DND-41 (cell line): ENCODE results near the gene PCNT.
"Not testable (repeated sequence)": the region's sequence is repeated elsewhere in the genome, so short reads cannot be mapped to it uniquely, and the experiment has no call there.

ENCODE experiments used
- ATAC-seq: fragments of 200-7000 bp; cut with Tn5 transposase; 3 replicates; pipeline ENCODE4 v1.9.1; 2021; ENCODE audit warnings: low read depth; ENCODE audit not compliant: insufficient read depth
- DNase-seq: peaks from one replicate; pipeline ENCODE4 v3.0.0-alpha.2; 2020
- H2AFZ ChIP-seq: 2 replicates; pipeline ENCODE4 v1.6.0; 2012; ENCODE audit warnings: low read depth, low read length
- H3K27ac ChIP-seq: 2 replicates; pipeline ENCODE4 v1.5.1; 2012; ENCODE audit warnings: low read length, inconsistent platforms
- H3K27me3 ChIP-seq: fragments of 200-600 bp; sonication (generic); 2 replicates; pipeline ENCODE4 v1.6.0; 2012; ENCODE audit warnings: low read length, mild to moderate bottlenecking, inconsistent platforms; ENCODE audit not compliant: insufficient read depth, poor library complexity
- H3K36me3 ChIP-seq: 2 replicates; pipeline ENCODE4 v1.5.1; 2012; ENCODE audit warnings: low read length, inconsistent platforms; ENCODE audit not compliant: insufficient read depth
- H3K4me1 ChIP-seq: 2 replicates; pipeline ENCODE4 v1.5.1; 2012; ENCODE audit warnings: mild to moderate bottlenecking, low read length; ENCODE audit not compliant: insufficient read depth
- H3K4me2 ChIP-seq: 2 replicates; pipeline ENCODE4 v1.6.0; 2012; ENCODE audit warnings: mild to moderate bottlenecking, moderate library complexity, low read length, inconsistent platforms; ENCODE audit not compliant: insufficient read depth
- H3K4me3 ChIP-seq, 2 experiments: fragments of 200-600 bp in 1 of 2; shearing (Covaris generic) in 1 of 2; 2 replicates each; pipeline ENCODE4 v1.5.1; 2012 to 2016; ENCODE audit warnings: inconsistent platforms in 2 of 2, low read length in 2 of 2, mild to moderate bottlenecking in 2 of 2, low read depth in 1 of 2, moderate library complexity in 1 of 2
- H3K79me2 ChIP-seq: 2 replicates; pipeline ENCODE4 v1.6.0; 2012; ENCODE audit warnings: low read length, inconsistent platforms; ENCODE audit not compliant: insufficient read depth
- H3K9ac ChIP-seq: 2 replicates; pipeline ENCODE4 v1.6.0; 2012; ENCODE audit warnings: low read depth, mild to moderate bottlenecking, inconsistent platforms, low read length, moderate library complexity
- H3K9me3 ChIP-seq: 2 replicates; pipeline ENCODE4 v1.5.1; 2012; ENCODE audit warnings: low read length, moderate library complexity, mild to moderate bottlenecking, inconsistent platforms; ENCODE audit not compliant: insufficient read depth, severe bottlenecking
- H4K20me1 ChIP-seq: 2 replicates; pipeline ENCODE4 v1.6.0; 2012; ENCODE audit warnings: low read length; ENCODE audit not compliant: insufficient read depth
- CTCF ChIP-seq: IDR thresholded peaks from 2 replicates; pipeline ENCODE4 v1.5.1; 2012; ENCODE audit warnings: borderline replicate concordance, low read length, moderate library complexity, mild to moderate bottlenecking; ENCODE audit not compliant: poor library complexity, severe bottlenecking; ENCODE audit errors: extremely low read depth
- EZH2 ChIP-seq: IDR thresholded peaks from 3 replicates; pipeline ENCODE4 v1.6.1; 2012; ENCODE audit warnings: borderline replicate concordance, low read depth, mild to moderate bottlenecking, moderate library complexity, low read length, inconsistent platforms; ENCODE audit not compliant: severe bottlenecking

PCNT gene

GRCh38 chr21:46431884-46432488 lies 108.0 kb downstream of the PCNT start:
- Histone ChIP-seq H3K4me1 (no peaks in the 10 kb centered on the region), H3K4me2 (no peak overlapping the region), H3K79me2 (no peaks in the 10 kb centered on the region; the same call in 1 of the 2 replicates), H2AFZ (no peak overlapping the region), H3K9ac (no peak overlapping the region), H3K9me3 (no peaks in the 10 kb centered on the region), H3K27me3 (no peaks in the 10 kb centered on the region), H4K20me1 (peaks cover 10% of the 10 kb centered on the region), H3K27ac (no peak overlapping the region), H3K4me3 (no peak overlapping the region), H3K36me3 (peaks cover 92% of the 10 kb centered on the region)
- ATAC-seq (no peak), DNase-seq (no peak)
- TF ChIP-seq CTCF (no peak), EZH2 (no peak)

GRCh38 chr21:46433116-46433515 lies 109.2 kb downstream of the PCNT start:
- not testable (repeated sequence) for H3K9me3 ChIP-seq, DNase-seq, H3K27ac ChIP-seq, H3K9ac ChIP-seq, H3K4me3 ChIP-seq, H2AFZ ChIP-seq, H3K4me2 ChIP-seq, H3K27me3 ChIP-seq, ATAC-seq, H3K79me2 ChIP-seq, H3K4me1 ChIP-seq
- peaks cover 10% of the 10 kb centered on the region for H4K20me1 ChIP-seq
- H3K36me3 ChIP-seq, result peaks cover 92% of the 10 kb centered on the region

- TF ChIP-seq CTCF (no peak), EZH2 (no peak)
- H3K79me2 ChIP-seq, result no peaks in the 10 kb centered on the region; the same call in 1 of the 2 replicates
- H3K27me3 ChIP-seq, result no peaks in the 10 kb centered on the region
- H4K20me1 ChIP-seq, result peaks cover 6% of the 10 kb centered on the region; the same call in 1 of the 2 replicates
- no peaks in the 10 kb centered on the region for H3K9me3 ChIP-seq
- no peak overlapping the region for H3K27ac ChIP-seq
- no peak overlapping the region for H2AFZ ChIP-seq
- no peak overlapping the region for H3K4me2 ChIP-seq
- H3K4me3 ChIP-seq, result no peak overlapping the region
- no peak for DNase-seq
- no peaks in the 10 kb centered on the region for H3K4me1 ChIP-seq
- ATAC-seq, result no peak
- no peak overlapping the region for H3K9ac ChIP-seq
- H3K36me3 ChIP-seq, result peaks cover 89% of the 10 kb centered on the region
Observed at GRCh38 chr21:46434322-46434958, 110.5 kb downstream of the PCNT start.

GRCh38 chr21:46435786-46436227 lies 111.9 kb downstream of the PCNT start:
- Histone ChIP-seq H3K4me3 (no peak overlapping the region), H4K20me1 (peaks cover 6% of the 10 kb centered on the region; the same call in 1 of the 2 replicates), H3K9me3 (no peaks in the 10 kb centered on the region), H3K27me3 (no peaks in the 10 kb centered on the region), H3K27ac (no peak overlapping the region), H2AFZ (no peak overlapping the region), H3K9ac (no peak overlapping the region), H3K79me2 (no peaks in the 10 kb centered on the region; the same call in 1 of the 2 replicates), H3K4me1 (no peaks in the 10 kb centered on the region), H3K36me3 (peaks cover 89% of the 10 kb centered on the region), H3K4me2 (no peak overlapping the region)
- TF ChIP-seq CTCF (no peak), EZH2 (no peak)
- ATAC-seq (no peak), DNase-seq (no peak)
